A673 (cell line): ENCODE results near the gene MLIP.

Experiments used
- CTCF ChIP-seq: fragments of 300-800, 200-600 bp; sonication (generic); conservative IDR thresholded peaks from 2 replicates; pipeline ENCODE4 v1.5.1; 2017; ENCODE audit warnings: low read depth, mild to moderate bottlenecking, antibody characterized with exemption, low read length, moderate library complexity, mixed read lengths
- EZH2 ChIP-seq: fragments of 200-600 bp; sonication (generic); IDR thresholded peaks from 2 replicates; pipeline ENCODE4 v1.6.1; 2017; ENCODE audit warnings: borderline replicate concordance, low read depth, mild to moderate bottlenecking, mixed read lengths, antibody characterized with exemption, low read length; ENCODE audit not compliant: poor library complexity, severe bottlenecking

- no peak for TF ChIP-seq CTCF
- no peak for TF ChIP-seq EZH2
These were observed 197.7 kb downstream of the MLIP start for GRCh38 chr6:54308986-54309315.
